HG02943 (cell line): Measurements from ENCODE around the gene TARS2.

Experiments
- ATAC-seq: cut with Tn5 transposase; IDR thresholded peaks from one replicate; pipeline ENCODE4 v1.9.1; 2021; ENCODE audit warnings: mild to moderate bottlenecking, low read depth, moderate library complexity; ENCODE audit not compliant: unreplicated experiment

TARS2 gene

GRCh38 chr1:150507912-150508864 lies 21.0 kb downstream of the TARS2 start, which contains the start of gene ECM1:
TSS of gene ECM1 (plus strand) at chr1:150508109. CDS start at chr1:150508210, 101 bp downstream.
- no peak for ATAC-seq

DNA sequence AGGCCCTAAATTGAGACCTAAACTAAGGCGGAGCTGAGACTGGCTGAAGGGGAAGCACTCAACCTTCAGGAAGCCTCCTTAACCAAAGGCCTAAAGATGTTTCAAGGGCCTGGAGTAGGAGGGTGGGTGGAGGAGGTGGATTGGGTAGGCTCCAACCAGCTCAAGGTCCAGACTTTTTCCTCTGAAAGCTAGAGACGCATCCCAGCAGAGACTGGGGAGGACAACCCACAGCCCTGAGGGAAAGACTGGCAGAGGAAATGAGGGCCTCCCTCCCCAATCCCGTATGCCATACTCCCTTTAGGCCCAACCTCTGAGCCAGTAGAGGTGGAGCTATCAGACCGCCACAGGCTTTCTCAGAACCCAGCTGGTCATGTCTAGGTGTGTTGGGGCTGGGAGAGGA lies 21.8 kb downstream of the TARS2 start:
- no peak for ATAC-seq

GRCh38 chr1:150511551-150511950 lies 24.3 kb downstream of the TARS2 start:
- ATAC-seq = no peak

- ATAC-seq = no peak
Measured at GRCh38 chr1:150511985-150512660, 24.9 kb downstream of the TARS2 start.

DNA sequence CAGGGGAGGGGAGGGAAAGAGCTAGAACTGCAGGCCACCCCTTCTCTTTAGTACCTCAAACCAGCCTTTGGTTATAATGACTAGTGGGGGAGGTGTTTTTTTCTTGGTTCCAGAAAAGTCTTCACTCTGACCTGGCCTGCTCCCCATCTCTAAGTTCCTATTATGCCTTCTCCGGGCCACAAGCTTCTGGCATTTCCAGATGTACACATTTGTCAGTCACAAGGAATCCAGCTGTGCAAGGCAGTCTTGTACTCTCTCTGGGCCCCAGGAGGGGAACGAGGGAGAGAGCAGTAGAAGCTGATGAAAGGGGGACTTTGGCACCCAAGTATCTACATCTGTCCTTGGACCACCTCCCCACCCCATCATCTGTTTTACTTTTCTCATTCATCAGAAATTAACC lies 25.6 kb downstream of the TARS2 start:
- ATAC-seq = no peak

DNA sequence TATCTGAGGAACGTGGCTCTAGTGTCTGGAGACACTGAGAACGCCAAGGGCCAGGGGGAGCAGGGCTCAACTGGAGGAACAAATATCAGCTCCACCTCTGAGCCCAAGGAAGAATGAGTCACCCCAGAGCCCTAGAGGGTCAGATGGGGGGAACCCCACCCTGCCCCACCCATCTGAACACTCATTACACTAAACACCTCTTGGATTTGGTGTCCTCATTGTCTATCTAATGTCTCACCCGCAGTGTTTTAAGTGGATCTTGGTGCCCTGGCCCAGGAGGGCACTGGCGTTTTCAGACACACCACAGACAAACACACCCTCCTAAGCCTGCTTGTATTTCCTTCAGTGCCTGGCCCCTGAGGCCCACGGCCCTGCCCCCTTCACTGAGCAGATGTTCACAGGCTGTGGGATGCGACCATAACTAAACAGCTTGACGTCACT lies 26.2 kb downstream of the TARS2 start:
- ATAC-seq = no peak

DNA sequence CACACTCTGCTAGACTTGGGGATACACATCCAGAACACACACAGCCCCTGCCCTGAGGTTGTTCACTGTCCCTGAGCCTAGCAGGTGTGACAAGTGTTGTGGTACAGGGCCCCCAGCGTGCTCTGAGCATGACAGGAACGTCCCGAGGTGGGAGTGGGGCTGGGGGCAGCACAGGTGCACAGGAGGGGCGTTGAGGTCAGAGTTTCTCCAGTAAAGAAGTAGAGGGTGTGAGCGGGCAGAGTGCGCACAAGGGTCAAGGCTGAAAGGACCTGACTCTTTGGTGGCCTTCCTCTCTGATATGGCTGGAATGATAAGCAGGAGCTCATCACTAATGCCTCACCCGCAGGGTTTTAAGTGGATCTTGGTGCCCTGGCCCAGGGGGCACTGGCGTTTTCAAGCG lies 27.0 kb downstream of the TARS2 start:
- no peak for ATAC-seq

DNA sequence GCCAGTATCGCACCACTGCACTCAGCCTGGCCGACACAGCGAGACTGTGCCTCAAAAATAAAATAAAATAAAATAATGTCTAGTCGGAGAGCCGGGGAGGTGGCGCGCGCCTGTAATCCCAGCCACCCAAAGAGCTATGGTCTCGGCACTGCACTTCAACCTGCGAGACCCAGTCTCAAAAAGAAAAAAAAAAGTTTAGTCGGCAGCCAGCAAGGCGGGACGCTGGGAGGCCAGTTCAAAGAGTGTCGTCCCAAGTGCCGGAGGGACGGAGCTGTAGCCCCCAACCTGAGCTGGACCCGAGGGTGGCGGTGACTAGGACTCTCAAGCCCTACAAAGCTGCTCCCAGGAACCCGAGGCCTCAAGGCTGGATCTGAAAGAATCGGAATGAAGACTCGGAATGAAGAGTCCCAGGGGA lies 27.7 kb downstream of the TARS2 start:
- peak; percentile 6 for ATAC-seq

- ATAC-seq = peak; percentile 97
Measured at GRCh38 chr1:150515328-150516049, 28.3 kb downstream of the TARS2 start, which contains the start of gene FALEC. TSS of gene FALEC (plus strand) at chr1:150515752.

GRCh38 chr1:150516050-150516591 lies 28.9 kb downstream of the TARS2 start:
- no peak for ATAC-seq

GRCh38 chr1:150516616-150517015 lies 29.4 kb downstream of the TARS2 start:
- no peak for ATAC-seq

DNA sequence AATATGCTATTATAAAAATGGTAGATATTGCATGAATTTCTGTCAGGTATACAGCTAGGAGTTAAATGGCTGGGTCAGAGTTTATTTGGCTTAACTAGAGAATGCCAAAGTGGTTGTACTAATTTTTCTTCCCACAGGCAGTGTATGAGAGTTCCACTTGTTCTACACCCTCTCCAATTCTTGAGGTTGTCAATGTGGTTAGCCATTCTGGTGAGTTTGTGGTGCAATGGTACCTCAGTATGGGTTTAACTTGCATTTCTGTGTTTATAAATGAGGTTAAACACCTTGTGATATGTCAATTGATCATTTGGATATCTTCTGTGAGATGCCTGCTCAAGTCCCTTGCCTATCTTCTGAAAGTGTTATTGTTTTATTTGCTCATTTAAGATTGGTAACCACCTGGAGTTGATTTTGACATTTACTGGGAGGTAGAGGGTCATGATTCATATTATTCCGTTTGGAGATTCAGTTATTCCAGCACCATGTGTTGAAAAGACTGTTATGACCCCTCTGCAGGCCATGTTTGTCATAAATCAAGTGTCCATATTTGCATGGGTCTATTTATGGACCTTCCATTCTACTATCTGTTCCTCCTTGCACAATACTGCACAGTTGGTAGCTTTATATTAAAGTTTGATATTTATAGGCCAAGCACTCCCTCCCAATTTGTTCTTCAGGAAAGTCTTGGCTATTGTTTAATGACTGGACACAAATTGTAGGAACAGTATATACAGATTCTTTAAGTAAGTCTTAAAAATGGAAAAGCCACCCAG lies 34.2 kb downstream of the TARS2 start:
- no peak for ATAC-seq

GRCh38 chr1:150525348-150525747 lies 38.1 kb downstream of the TARS2 start:
- ATAC-seq = no peak

DNA sequence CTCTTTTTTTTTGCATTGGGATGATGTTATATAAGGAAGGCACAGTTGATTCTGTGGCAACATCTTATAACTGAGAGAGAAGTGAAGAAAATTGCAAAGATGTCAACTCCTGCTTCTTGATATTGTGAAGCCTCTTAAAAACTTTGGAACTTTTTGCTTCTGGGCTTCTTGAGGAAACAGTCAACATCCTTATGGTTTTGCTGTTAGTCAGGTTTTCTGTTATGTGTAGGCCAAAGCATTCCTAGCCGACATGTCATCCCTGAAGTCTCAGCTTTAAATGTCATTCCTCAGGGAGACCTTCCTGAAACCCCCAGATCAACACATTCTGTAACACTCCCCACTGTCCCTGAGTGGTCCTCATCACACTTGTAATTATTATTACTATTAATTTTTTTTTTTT lies 41.0 kb downstream of the TARS2 start:
- ATAC-seq = no peak

DNA sequence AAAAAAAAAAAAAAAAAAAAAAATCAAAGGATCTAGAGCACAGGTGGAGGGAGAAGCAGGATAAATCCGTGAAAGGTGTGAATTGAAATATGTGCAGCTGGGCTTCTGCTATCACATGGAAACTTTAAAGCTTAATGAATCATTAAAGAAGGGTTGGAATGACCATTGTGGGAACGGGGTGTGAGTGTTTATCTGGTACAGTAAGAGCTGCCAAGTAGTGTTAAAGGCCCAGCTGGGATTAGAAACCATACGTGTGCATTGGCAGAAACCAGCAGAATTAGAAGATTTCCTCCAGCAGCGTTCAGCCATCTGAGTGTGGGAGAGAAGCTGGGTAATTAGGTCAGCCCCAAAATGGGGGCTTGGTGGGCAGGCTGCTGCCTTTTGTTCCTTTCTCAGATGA lies 41.8 kb downstream of the TARS2 start:
- no peak for ATAC-seq

GRCh38 chr1:150530491-150531159 lies 43.4 kb downstream of the TARS2 start:
- no peak for ATAC-seq

DNA sequence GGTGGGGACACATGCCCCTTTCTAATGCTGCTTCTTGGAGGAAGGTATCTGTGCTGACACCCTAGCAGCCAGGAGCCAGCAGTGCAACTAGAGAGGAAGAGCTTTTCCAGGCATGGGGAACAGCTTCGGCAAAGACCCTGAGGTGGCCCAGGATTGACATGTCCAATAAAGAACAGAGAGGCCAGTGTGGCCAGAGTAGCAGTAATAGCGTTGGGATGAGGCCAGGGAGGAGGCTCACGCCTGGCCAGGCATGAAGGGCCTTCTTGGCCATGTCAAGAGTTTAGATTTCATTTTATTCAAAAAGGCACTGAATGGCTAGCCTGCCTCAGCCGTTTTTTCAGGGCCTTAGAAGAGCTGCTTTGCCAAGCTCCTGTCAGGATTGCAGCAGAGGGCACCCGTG lies 45.6 kb downstream of the TARS2 start:
- no peak for ATAC-seq

DNA sequence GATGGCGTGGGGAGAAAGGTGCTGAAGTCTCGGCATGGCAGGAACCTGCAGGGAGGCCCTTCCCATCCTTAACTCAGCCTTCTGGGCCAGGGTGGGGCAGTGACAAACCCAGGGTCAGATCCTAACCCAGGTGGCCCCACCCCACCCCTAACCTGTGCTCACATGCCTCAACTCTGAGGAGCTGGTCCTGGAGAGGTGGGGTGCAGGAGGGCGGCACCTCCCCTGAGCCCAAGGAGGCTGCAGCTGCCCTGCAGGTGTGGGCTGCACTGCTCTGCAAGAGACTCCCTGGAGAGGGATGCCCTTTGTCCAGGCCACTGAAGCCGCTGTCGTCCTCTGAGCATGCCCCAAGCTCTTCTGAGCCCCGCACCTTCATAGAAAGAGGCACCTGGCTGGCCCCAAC lies 46.8 kb downstream of the TARS2 start:
- ATAC-seq = no peak
